ENCODE measurements around the gene RNGTT. TPM values are rescaled to one million over a fixed set of nuclear protein-coding genes. Genes with fewer than 3 reads are reported as not detected.

Gene RNGTT
- total RNA-seq, 2 experiments from 2014 or later = 11.6 to 12.4 TPM

- peaks cover 17% of the 10 kb centered on the region for H3K4me1 Mint-ChIP-seq (ENCODE audit: low read depth)
- POLR2A ChIA-PET = no interaction called here
- Histone ChIP-seq H3K27me3 (ENCODE audit: control insufficient read depth in 1 of 2, insufficient read depth in 2 of 2, low read length in 2 of 2) (no peaks in the 10 kb centered on the region), H3K9me3 (ENCODE audit: control insufficient read depth in 1 of 2, insufficient read depth in 1 of 2, low read length in 2 of 2) (no peaks in the 10 kb centered on the region), H3K4me3 (ENCODE audit: low read length) (no peak overlapping the region), H3K4me1 (ENCODE audit: insufficient read depth, low read length) (no peaks in the 10 kb centered on the region), H3K36me3 (ENCODE audit: insufficient read depth, low read length) (peaks cover 8% of the 10 kb centered on the region), H3K27ac (ENCODE audit: low read depth in 1 of 2, low read length in 2 of 2) (no peak overlapping the region)
- H3K27ac Mint-ChIP-seq = no peak overlapping the region
- no peaks in the 10 kb centered on the region for H3K9me3 Mint-ChIP-seq
- no peak for ATAC-seq (ENCODE audit: poor library complexity)
- intact Hi-C loops (cut with DNase I, micrococcal nuclease) = no loop called here
- CTCF ChIA-PET = no interaction called here
- H3K36me3 Mint-ChIP-seq (ENCODE audit: low read depth) = peaks cover 49% of the 10 kb centered on the region
- TF ChIP-seq, protein P1, sequence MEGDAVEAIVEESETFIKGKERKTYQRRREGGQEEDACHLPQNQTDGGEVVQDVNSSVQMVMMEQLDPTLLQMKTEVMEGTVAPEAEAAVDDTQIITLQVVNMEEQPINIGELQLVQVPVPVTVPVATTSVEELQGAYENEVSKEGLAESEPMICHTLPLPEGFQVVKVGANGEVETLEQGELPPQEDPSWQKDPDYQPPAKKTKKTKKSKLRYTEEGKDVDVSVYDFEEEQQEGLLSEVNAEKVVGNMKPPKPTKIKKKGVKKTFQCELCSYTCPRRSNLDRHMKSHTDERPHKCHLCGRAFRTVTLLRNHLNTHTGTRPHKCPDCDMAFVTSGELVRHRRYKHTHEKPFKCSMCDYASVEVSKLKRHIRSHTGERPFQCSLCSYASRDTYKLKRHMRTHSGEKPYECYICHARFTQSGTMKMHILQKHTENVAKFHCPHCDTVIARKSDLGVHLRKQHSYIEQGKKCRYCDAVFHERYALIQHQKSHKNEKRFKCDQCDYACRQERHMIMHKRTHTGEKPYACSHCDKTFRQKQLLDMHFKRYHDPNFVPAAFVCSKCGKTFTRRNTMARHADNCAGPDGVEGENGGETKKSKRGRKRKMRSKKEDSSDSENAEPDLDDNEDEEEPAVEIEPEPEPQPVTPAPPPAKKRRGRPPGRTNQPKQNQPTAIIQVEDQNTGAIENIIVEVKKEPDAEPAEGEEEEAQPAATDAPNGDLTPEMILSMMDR (IDR thresholded peaks at IDR 0.05) = no peak
- H3K27me3 Mint-ChIP-seq = no peaks in the 10 kb centered on the region
- no peak for DNase-seq
- no peak overlapping the region for H3K4me3 Mint-ChIP-seq
Measured at GRCh38 chr6:88881451-88881850, 82.0 kb downstream of the RNGTT start.

- no peaks in the 10 kb centered on the region for H3K27me3 Mint-ChIP-seq
- H3K9me3 Mint-ChIP-seq = no peaks in the 10 kb centered on the region
- H3K36me3 ChIP-seq (ENCODE audit: insufficient read depth, low read length) = no peaks in the 10 kb centered on the region
- no peak overlapping the region for H3K4me3 Mint-ChIP-seq
- peaks cover 17% of the 10 kb centered on the region for H3K4me1 Mint-ChIP-seq (ENCODE audit: low read depth)
- no peak overlapping the region for H3K27ac Mint-ChIP-seq
- H3K4me1 ChIP-seq (ENCODE audit: insufficient read depth, low read length) = no peaks in the 10 kb centered on the region
- ATAC-seq (ENCODE audit: poor library complexity) (no peak), DNase-seq (no peak)
- ChIA-PET CTCF (no interaction called here), POLR2A (no interaction called here)
- H3K27me3 ChIP-seq (ENCODE audit: control insufficient read depth in 1 of 2, insufficient read depth in 2 of 2, low read length in 2 of 2) = no peaks in the 10 kb centered on the region
- H3K9me3 ChIP-seq (ENCODE audit: control insufficient read depth in 1 of 2, insufficient read depth in 1 of 2, low read length in 2 of 2) = no peaks in the 10 kb centered on the region
- no peak overlapping the region for H3K4me3 ChIP-seq (ENCODE audit: low read length)
- TF ChIP-seq, protein P1 (IDR thresholded peaks at IDR 0.05) = no peak
- H3K36me3 Mint-ChIP-seq (ENCODE audit: low read depth) = peaks cover 35% of the 10 kb centered on the region
- intact Hi-C loops (cut with DNase I, micrococcal nuclease) = no loop called here
- H3K27ac ChIP-seq (ENCODE audit: low read depth in 1 of 2, low read length in 2 of 2) = no peak overlapping the region
Measured at GRCh38 chr6:88880021-88880420, 83.4 kb downstream of the RNGTT start.

DNA sequence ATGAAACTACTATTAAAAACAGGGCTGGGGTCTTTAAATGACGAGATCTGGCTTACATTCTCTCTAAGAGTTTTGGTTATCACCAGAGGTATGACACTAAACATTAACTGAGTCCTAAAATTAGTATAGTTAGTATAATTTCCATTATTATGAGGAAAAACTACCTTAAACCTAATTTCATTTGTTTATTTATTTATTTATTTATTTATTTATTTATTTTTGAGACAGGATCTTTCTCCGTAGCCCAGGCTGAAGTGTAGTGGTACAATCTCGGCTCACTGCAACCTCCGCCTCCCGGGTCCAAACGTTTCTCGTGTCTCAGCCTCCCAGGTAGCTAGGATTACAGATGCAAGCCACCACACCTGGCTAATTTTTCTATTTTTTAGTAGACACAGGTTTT is 85.5 kb downstream of the RNGTT start:
- Mint-ChIP-seq H3K27me3 (no peaks in the 10 kb centered on the region), H3K36me3 (ENCODE audit: low read depth) (peaks cover 14% of the 10 kb centered on the region), H3K9me3 (no peaks in the 10 kb centered on the region), H3K27ac (no peak overlapping the region), H3K4me3 (no peak overlapping the region), H3K4me1 (ENCODE audit: low read depth) (peaks cover 12% of the 10 kb centered on the region)
- no peak for DNase-seq
- no peak for ATAC-seq (ENCODE audit: poor library complexity)
- intact Hi-C loops (cut with DNase I, micrococcal nuclease) = no loop called here
- CTCF ChIA-PET = no interaction called here
- no peaks in the 10 kb centered on the region for H3K27me3 ChIP-seq (ENCODE audit: control insufficient read depth in 1 of 2, insufficient read depth in 2 of 2, low read length in 2 of 2)
- POLR2A ChIA-PET = no interaction called here
- no peaks in the 10 kb centered on the region for H3K36me3 ChIP-seq (ENCODE audit: insufficient read depth, low read length)
- H3K4me1 ChIP-seq (ENCODE audit: insufficient read depth, low read length) = no peaks in the 10 kb centered on the region
- no peak overlapping the region for H3K4me3 ChIP-seq (ENCODE audit: low read length)
- H3K9me3 ChIP-seq (ENCODE audit: control insufficient read depth in 1 of 2, insufficient read depth in 1 of 2, low read length in 2 of 2) = no peaks in the 10 kb centered on the region
- TF ChIP-seq, protein P1 (IDR thresholded peaks at IDR 0.05) = no peak
- H3K27ac ChIP-seq (ENCODE audit: low read depth in 1 of 2, low read length in 2 of 2) = no peak overlapping the region

Data from CD4-positive, alpha-beta T cell (primary cell).